ENCODE results near the gene CTIF.

CTIF gene

GRCh38 chr18:48753691-48754090 lies 214.9 kb downstream of the CTIF start:
- DNase-seq (ENCODE audit: low spot score) = no peak

GRCh38 chr18:48754559-48754958 lies 215.7 kb downstream of the CTIF start:
- DNase-seq (ENCODE audit: low spot score) = no peak

- no peak for DNase-seq (ENCODE audit: low spot score)
Measured at GRCh38 chr18:48754993-48755473, 216.2 kb downstream of the CTIF start.

- no peak for DNase-seq (ENCODE audit: low spot score)
Measured at GRCh38 chr18:48756511-48757226, 217.8 kb downstream of the CTIF start.

GRCh38 chr18:48757367-48757766 lies 218.5 kb downstream of the CTIF start:
- no peak for DNase-seq (ENCODE audit: low spot score)

- DNase-seq (ENCODE audit: low spot score) = no peak
Measured at GRCh38 chr18:48757906-48758305, 219.1 kb downstream of the CTIF start.

GRCh38 chr18:48761582-48761981 lies 222.8 kb downstream of the CTIF start:
- no peak for DNase-seq (ENCODE audit: low spot score)

- DNase-seq (ENCODE audit: low spot score) = no peak
Measured at GRCh38 chr18:48762022-48762421, 223.2 kb downstream of the CTIF start.

- no peak for DNase-seq (ENCODE audit: low spot score)
Measured at GRCh38 chr18:48762836-48763718, 224.2 kb downstream of the CTIF start.

- no peak for DNase-seq (ENCODE audit: low spot score)
Measured at GRCh38 chr18:48763719-48764100, 224.9 kb downstream of the CTIF start.

- DNase-seq (ENCODE audit: low spot score) = no peak
Measured at GRCh38 chr18:48765053-48765452, 226.2 kb downstream of the CTIF start.

GRCh38 chr18:48766026-48766425 lies 227.2 kb downstream of the CTIF start:
- DNase-seq (ENCODE audit: low spot score) = no peak

GRCh38 chr18:48766487-48766886 lies 227.7 kb downstream of the CTIF start:
- DNase-seq (ENCODE audit: low spot score) = no peak

GRCh38 chr18:48767090-48767690 lies 228.4 kb downstream of the CTIF start:
- DNase-seq (ENCODE audit: low spot score) = no peak

GRCh38 chr18:48769006-48769636 lies 230.3 kb downstream of the CTIF start:
- DNase-seq (ENCODE audit: low spot score) = no peak

- DNase-seq (ENCODE audit: low spot score) = no peak
Measured at GRCh38 chr18:48770243-48770642, 231.4 kb downstream of the CTIF start.

GRCh38 chr18:48771641-48772375 lies 233.0 kb downstream of the CTIF start:
- no peak for DNase-seq (ENCODE audit: low spot score)

GRCh38 chr18:48772457-48772856 lies 233.6 kb downstream of the CTIF start:
- no peak for DNase-seq (ENCODE audit: low spot score)

- DNase-seq (ENCODE audit: low spot score) = no peak
Measured at GRCh38 chr18:48773821-48774220, 235.0 kb downstream of the CTIF start.

- no peak for DNase-seq (ENCODE audit: low spot score)
Measured at GRCh38 chr18:48774941-48775340, 236.1 kb downstream of the CTIF start.

- DNase-seq (ENCODE audit: low spot score) = no peak
Measured at GRCh38 chr18:48775372-48776155, 236.7 kb downstream of the CTIF start.

Measured in hematopoietic multipotent progenitor cell treated with erythropoietin and hydrocortisone succinate and interleukin-3 and kit ligand, for 15 days (in vitro differentiated cells).